ENCODE measurements around the gene KLHL13.

Gene KLHL13

GRCh38 chrX:117977526-117977925 lies 139.1 kb downstream of the KLHL13 start:
- no peak overlapping the region for H3K4me3 ChIP-seq (ENCODE audit: control insufficient read depth, low read depth, low read length)
- no peak for DNase-seq (ENCODE audit: low read depth)
- no peak for TF ChIP-seq CTCF (IDR thresholded peaks at IDR 0.05; ENCODE audit: control insufficient read depth, insufficient read depth, low read depth, low read length, missing control alignments)

- no peak overlapping the region for H3K4me3 ChIP-seq (ENCODE audit: control insufficient read depth, low read depth, low read length)
- no peak for DNase-seq (ENCODE audit: low read depth)
- TF ChIP-seq CTCF (IDR thresholded peaks at IDR 0.05; ENCODE audit: control insufficient read depth, insufficient read depth, low read depth, low read length, missing control alignments), result no peak
Observed at GRCh38 chrX:117973110-117973807, 143.4 kb downstream of the KLHL13 start.

- no peak for DNase-seq (ENCODE audit: low read depth)
- no peak for TF ChIP-seq CTCF (IDR thresholded peaks at IDR 0.05; ENCODE audit: control insufficient read depth, insufficient read depth, low read depth, low read length, missing control alignments)
- no peak overlapping the region for H3K4me3 ChIP-seq (ENCODE audit: control insufficient read depth, low read depth, low read length)
Observed at GRCh38 chrX:117972711-117973109, 143.9 kb downstream of the KLHL13 start.

- DNase-seq (ENCODE audit: low read depth), result no peak
- TF ChIP-seq CTCF (IDR thresholded peaks at IDR 0.05; ENCODE audit: control insufficient read depth, insufficient read depth, low read depth, low read length, missing control alignments), result no peak
Observed at GRCh38 chrX:117969782-117970181, 146.8 kb downstream of the KLHL13 start.

GRCh38 chrX:117969328-117969727 lies 147.3 kb downstream of the KLHL13 start:
- DNase-seq (ENCODE audit: low read depth), result no peak
- H3K4me3 ChIP-seq (ENCODE audit: control insufficient read depth, low read depth, low read length), result no peak overlapping the region
- no peak for TF ChIP-seq CTCF (IDR thresholded peaks at IDR 0.05; ENCODE audit: control insufficient read depth, insufficient read depth, low read depth, low read length, missing control alignments)

More at GRCh38 chrX:117969782-117970181, 146.8 kb downstream of the KLHL13 start:
- no peak overlapping the region for H3K4me3 ChIP-seq (ENCODE audit: control insufficient read depth, low read depth, low read length)

GRCh38 chrX:117959045-117959444 lies 157.6 kb downstream of the KLHL13 start:
- no peak overlapping the region for H3K4me3 ChIP-seq (ENCODE audit: control insufficient read depth, low read depth, low read length)
- TF ChIP-seq CTCF (IDR thresholded peaks at IDR 0.05; ENCODE audit: control insufficient read depth, insufficient read depth, low read depth, low read length, missing control alignments), result no peak
- DNase-seq (ENCODE audit: low read depth), result no peak

All from AG09309 (cell line).